Measurements from ENCODE around the gene RAB40B. TPM values are rescaled to one million over a fixed set of nuclear protein-coding genes. Genes with fewer than 3 reads are reported as not detected.

Gene RAB40B
- total and polyA plus RNA-seq, 2 of the 4 experiments (the other 2 are of a cell fraction): 14.9 to 20.0 TPM

DNA sequence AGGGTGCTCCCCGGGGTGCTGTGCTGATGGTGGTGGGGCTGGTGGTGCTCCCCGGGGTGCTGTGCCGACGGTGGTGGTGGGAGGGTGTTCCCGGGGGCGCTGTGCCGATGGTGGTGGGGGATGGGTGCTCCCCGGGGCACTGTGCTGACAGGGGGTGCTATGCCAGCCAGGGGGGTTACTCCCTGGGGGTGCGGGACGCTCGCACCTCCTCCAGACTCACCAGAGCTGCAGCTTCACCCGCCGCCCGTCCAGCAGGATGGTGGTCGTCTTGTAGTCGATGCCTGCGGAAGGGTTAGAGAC lies 34.3 kb downstream of the RAB40B start:
- BruUV-seq (replicated peaks): no TSS peak
- Histone ChIP-seq H2AK5ac (ENCODE audit: low read depth, low read length) (no peak overlapping the region), H3K27me3 (ENCODE audit: control insufficient read depth, insufficient read depth, low read length) (no peaks in the 10 kb centered on the region), H3K9me1 (ENCODE audit: insufficient read depth, low read length) (peaks cover 6% of the 10 kb centered on the region), H3K4me1 (ENCODE audit: control insufficient read depth, insufficient read depth, low read length) (no peaks in the 10 kb centered on the region), H3K36me3 (ENCODE audit: control insufficient read depth, insufficient read depth, low read length) (no peaks in the 10 kb centered on the region; the same call in 1 of the 2 replicates), H3K9me3 (ENCODE audit: control insufficient read depth, insufficient read depth, low read length) (no peaks in the 10 kb centered on the region), H3K9ac (ENCODE audit: low read depth, low read length) (no peak overlapping the region), H3K23ac (ENCODE audit: low read depth, low read length) (no peak overlapping the region), H3K27ac (ENCODE audit: insufficient read depth, low read length) (no peak overlapping the region), H3K4me3 (ENCODE audit: insufficient read depth, low read depth, low read length) (no peak overlapping the region), H3K18ac (ENCODE audit: low read depth, low read length) (no peak overlapping the region), H3K4ac (ENCODE audit: low read depth, low read length) (no peak overlapping the region), H4K20me1 (ENCODE audit: insufficient read depth, low read length) (no peaks in the 10 kb centered on the region), H3K79me1 (ENCODE audit: low read depth in 1 of 2, low read length in 2 of 2) (peaks cover 0 to 6% of the 10 kb centered on the region in 2 experiments; a peak in 2 of 4 replicates), H2BK20ac (ENCODE audit: low read depth, low read length) (no peak overlapping the region), H4K5ac (ENCODE audit: low read depth, low read length) (no peak overlapping the region), H3K4me2 (ENCODE audit: low read depth, low read length) (no peak overlapping the region), H2AK9ac (replicated peaks; ENCODE audit: low read depth, low read length, poor library complexity) (no peak overlapping the region), H2BK120ac (ENCODE audit: low read depth, low read length) (no peak overlapping the region), H4K91ac (ENCODE audit: insufficient read depth, low read depth, low read length) (no peak overlapping the region), H2AFZ (replicated peaks; ENCODE audit: low read length, poor library complexity) (no peak overlapping the region), H4K8ac (ENCODE audit: low read depth in 2 of 2, low read length in 2 of 2) (no peak overlapping the region), H3K14ac (replicated peaks; ENCODE audit: low read depth, low read length) (no peak overlapping the region), H3K56ac (ENCODE audit: extremely low read depth, insufficient read depth, low read length) (no peak overlapping the region), H2BK15ac (ENCODE audit: low read depth, low read length) (no peak overlapping the region), H2BK5ac (ENCODE audit: low read depth, low read length, poor library complexity, severe bottlenecking) (no peak overlapping the region)
- TF ChIP-seq MAZ (IDR thresholded peaks at IDR 0.05; ENCODE audit: borderline replicate concordance, low read depth, low read length) (no peak), MAFK (IDR thresholded peaks at IDR 0.05; ENCODE audit: low read depth, low read length) (no peak), POLR2A (IDR thresholded peaks at IDR 0.05; ENCODE audit: low read depth, low read length) (no peak), RFX5 (IDR thresholded peaks at IDR 0.05; ENCODE audit: low read depth, low read length) (no peak), RCOR1 (IDR thresholded peaks at IDR 0.05; ENCODE audit: insufficient replicate concordance, low read length) (no peak), CTCF (conservative IDR thresholded peaks at IDR 0.05; ENCODE audit: low read depth, low read length) (no peak)
- in situ Hi-C loops (cut with MboI; ENCODE audit: low sequenced_read_pairs): no loop called here
- no peak for ATAC-seq (ENCODE audit: low read depth)
- ChIA-PET CTCF (no interaction called here), POLR2A (ENCODE audit: unreplicated experiment) (no interaction called here)
- dilution Hi-C loops (cut with HindIII; ENCODE audit: low sequenced_read_pairs, unreplicated experiment): no loop called here
- 95% methylated on average over 6 of the region's 17 CpGs; no CpG with 5 or more reads in 1 of the 2 experiments for WGBS, 2 experiments (ENCODE audit: extremely low coverage in 2 of 2, insufficient read length in 1 of 2)
- intact Hi-C loops (cut with micrococcal nuclease): no loop called here
- no peak for DNase-seq
